IMR-90 (cell line): ENCODE data around the gene KNTC1. TPM values are rescaled to one million over a fixed set of nuclear protein-coding genes. Genes with fewer than 3 reads are reported as not detected.

Source experiments
- microRNA-seq, 2 experiments: library from miRNA; stranded (forward) in 1 of 2; unstranded in 1 of 2; fragments of 10-50 nt in 1 of 2; fragments of <30 nt in 1 of 2; gene quantifications in 1 of 2; microRNA quantifications in 1 of 2; one replicate each; pipeline versions ENCODE3 to v1.1.0; 2013 to 2020; ENCODE audit not compliant: insufficient read depth in 1 of 2, insufficient read length in 1 of 2, unreplicated experiment in 1 of 2
- polyA plus RNA-seq, 3 experiments: library from polyadenylated mRNA; depleted of rRNA; stranded (reverse); fragments of >200 nt; gene quantifications; 2 replicates each; pipeline ENCODE4 v1.2.3, GENCODE V29; 2012; ENCODE audit warnings: low replicate concordance in 1 of 3
- small RNA-seq, 5 experiments: library from RNA; depleted of rRNA; stranded (forward); fragments of <200 nt; gene quantifications; one replicate each; pipeline ENCODE3, GENCODE V24; 2012
- total RNA-seq: library from RNA; depleted of rRNA; stranded (reverse); fragments of >200 nt; gene quantifications from 2 replicates; pipeline ENCODE4 v1.2.3, GENCODE V29; 2012; rRNA removed

The KNTC1 gene
- total and polyA plus RNA-seq, 2 of the 4 experiments (the other 2 are of a cell fraction): 16.6 to 23.7 TPM

Small RNA genes lying within 50 kb of the gene (microRNA-seq; reads per million reads assigned to microRNA genes)
- gene AC026333.1 (ENCODE audit: insufficient read depth, insufficient read length) (not detected), gene RF00411 (ENCODE audit: insufficient read depth, insufficient read length) (not detected)

Small RNA genes lying within 50 kb of the gene (small RNA-seq; reads per million reads assigned to genes)
- gene AC026333.1: 0 reads per million in 5 experiments
- gene RF00411: 0 reads per million in 5 experiments

Other genes starting within 250 kb of the KNTC1 start
- 54.8 and 58.9 TPM in 2 replicates for gene CLIP1, start 104.6 kb upstream of the KNTC1 start, total RNA-seq
- gene CLIP1, start 104.6 kb upstream of the KNTC1 start, polyA plus RNA-seq (2012; rRNA removed): 35.6 and 38.0 TPM in 2 replicates
- 9.5 and 11.4 TPM in 2 replicates for gene ZCCHC8, start 26.3 kb upstream of the KNTC1 start, total RNA-seq
- 10.9 and 12.7 TPM in 2 replicates for gene ZCCHC8, start 26.3 kb upstream of the KNTC1 start, polyA plus RNA-seq (2012; rRNA removed)
- 18.6 and 41.7 TPM in 2 replicates for gene RSRC2, start 313 bp upstream of the KNTC1 start, total RNA-seq
- 31.5 and 32.1 TPM in 2 replicates for gene RSRC2, start 313 bp upstream of the KNTC1 start, polyA plus RNA-seq (2012; rRNA removed)
- gene HCAR2, start 176.1 kb downstream of the KNTC1 start, total RNA-seq: not detected in 2 replicates
- gene HCAR2, start 176.1 kb downstream of the KNTC1 start, polyA plus RNA-seq (2012; rRNA removed): not detected in 2 replicates
- not detected in 2 replicates for gene HCAR3, start 189.6 kb downstream of the KNTC1 start, total RNA-seq
- gene HCAR3, start 189.6 kb downstream of the KNTC1 start, polyA plus RNA-seq (2012; rRNA removed): not detected in 2 replicates
- under 0.01 TPM in 1 of 2 replicates, not detected in the other for gene HCAR1, start 203.6 kb downstream of the KNTC1 start, total RNA-seq
- gene HCAR1, start 203.6 kb downstream of the KNTC1 start, polyA plus RNA-seq (2012; rRNA removed): 0.03 TPM in 2 replicates
- gene DENR, start 225.6 kb downstream of the KNTC1 start, total RNA-seq: 8.2 and 32.2 TPM in 2 replicates
- gene DENR, start 225.6 kb downstream of the KNTC1 start, polyA plus RNA-seq (2012; rRNA removed): 18.4 and 24.5 TPM in 2 replicates
- 0.18 and 0.28 TPM in 2 replicates for gene CCDC62, start 247.3 kb downstream of the KNTC1 start, total RNA-seq
- 0.09 and 0.10 TPM in 2 replicates for gene CCDC62, start 247.3 kb downstream of the KNTC1 start, polyA plus RNA-seq (2012; rRNA removed)